Coronary artery (tissue), 2 donors: ENCODE results near the gene KRT86.
A peak's percentile ranks its signal among the peaks of the same experiment; 100 is the strongest.
"Not testable (repeated sequence)": the region's sequence is repeated elsewhere in the genome, so short reads cannot be mapped to it uniquely, and the experiment has no call there.

ENCODE experiments used
- DNase-seq: peaks from one replicate; pipeline ENCODE4 v3.0.0-alpha.2; 2017; ENCODE audit warnings: low spot score
- H3K27ac ChIP-seq, 2 donors: fragments of 200-600 bp; sonication (generic); one replicate each; pipeline ENCODE4 v1.5.1; 2016 to 2019
- H3K4me3 ChIP-seq: fragments of 200-600 bp; sonication (generic); 2 replicates; pipeline ENCODE4 v1.5.1; 2016; ENCODE audit warnings: mild to moderate bottlenecking, moderate library complexity
- CTCF ChIP-seq: fragments of 200-600 bp; sonication (generic); IDR thresholded peaks from one replicate; pipeline ENCODE4 v1.5.1; 2019; ENCODE audit warnings: antibody characterized with exemption

The KRT86 gene

GRCh38 chr12:52341066-52341580 lies 66.7 kb downstream of the KRT86 start:
- H3K4me3 ChIP-seq, result no peak overlapping the region
- H3K27ac ChIP-seq, result no peak overlapping the region
- no peak for DNase-seq
- no peak for TF ChIP-seq CTCF

DNA sequence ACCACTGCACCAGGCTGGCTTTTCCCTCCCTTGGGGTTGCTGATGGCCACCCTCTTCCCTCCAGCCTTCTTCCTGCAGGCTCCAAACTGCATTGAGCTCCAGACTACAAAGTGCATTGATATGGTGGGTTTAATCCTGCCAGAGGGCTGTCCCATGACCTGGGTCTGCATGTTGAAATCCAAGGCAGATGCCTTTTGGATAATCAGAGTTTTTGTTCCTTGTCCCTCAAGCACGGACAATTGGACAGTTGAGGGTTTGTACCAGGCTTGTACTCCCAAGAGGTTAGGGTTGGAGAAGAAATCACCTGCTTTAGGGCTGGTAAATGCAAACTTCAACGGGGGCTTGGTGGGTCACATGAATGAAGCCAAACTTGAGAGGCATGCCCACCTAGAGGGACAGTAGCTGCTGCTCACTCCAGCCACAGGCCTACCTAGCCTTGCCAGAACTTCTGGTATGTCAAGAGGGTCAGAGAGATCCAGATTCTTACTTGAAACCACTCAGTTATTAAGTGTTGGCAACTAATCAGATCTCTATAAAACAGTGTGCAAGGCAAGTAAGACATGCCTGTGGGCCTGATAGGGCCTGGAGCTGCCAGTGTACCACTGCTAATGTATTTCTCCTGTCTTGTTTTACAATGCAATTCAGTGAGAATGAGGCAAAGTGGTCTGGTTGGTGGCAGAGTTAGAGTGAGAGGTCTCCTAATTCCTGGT lies 68.5 kb downstream of the KRT86 start:
- H3K27ac ChIP-seq, result no peak overlapping the region
- DNase-seq, result no peak
- no peak overlapping the region for H3K4me3 ChIP-seq
- no peak for TF ChIP-seq CTCF

DNA sequence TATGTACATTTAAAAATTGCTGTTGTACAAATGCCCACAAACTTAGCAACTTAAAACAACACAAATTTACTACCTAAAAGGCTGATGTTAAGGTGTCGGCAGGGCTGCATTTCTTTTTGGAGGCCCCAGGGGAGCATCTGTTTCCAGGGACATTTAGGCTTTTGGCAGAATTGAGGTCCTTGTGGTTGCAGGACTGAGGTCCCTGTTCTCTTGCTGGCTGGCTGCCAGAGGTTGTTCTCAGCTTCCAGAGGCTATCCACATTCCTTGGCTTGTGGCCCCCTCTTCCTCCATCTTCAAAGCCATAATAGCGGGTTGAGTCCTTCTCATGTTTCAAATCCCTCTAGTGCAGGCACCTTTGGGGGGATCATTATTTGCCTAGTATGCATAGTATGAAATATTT lies 69.1 kb downstream of the KRT86 start:
- H3K27ac ChIP-seq, result no peak overlapping the region
- DNase-seq, result no peak
- TF ChIP-seq CTCF, result no peak
- no peak overlapping the region for H3K4me3 ChIP-seq

- no peak for DNase-seq
- Histone ChIP-seq H3K27ac (no peak overlapping the region), H3K4me3 (no peak overlapping the region)
- TF ChIP-seq CTCF, result no peak
Measured at GRCh38 chr12:52344111-52344510, 69.7 kb downstream of the KRT86 start.

- DNase-seq, H3K4me3 ChIP-seq, H3K27ac ChIP-seq: not testable (repeated sequence)
Measured at GRCh38 chr12:52345041-52345440, 70.6 kb downstream of the KRT86 start.

DNA sequence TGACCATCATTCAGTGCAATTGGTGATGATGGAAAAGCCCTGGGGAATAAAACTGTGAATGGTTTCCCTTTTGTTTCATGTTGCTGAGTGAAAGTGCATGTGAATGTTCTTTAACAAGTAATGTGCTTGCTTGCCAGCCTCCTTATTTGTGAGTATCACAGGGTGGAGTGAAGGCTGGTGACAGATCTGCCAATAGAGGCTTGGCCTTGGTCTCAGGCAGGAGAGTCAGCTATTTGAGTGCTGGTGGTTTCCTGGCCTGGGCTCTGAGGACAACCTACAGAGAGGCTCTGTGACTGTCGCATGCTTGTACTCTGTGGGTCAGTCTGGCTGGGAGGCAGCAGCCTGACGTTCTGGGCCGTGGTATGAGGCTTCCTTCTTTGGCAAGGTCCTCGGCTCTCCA lies 72.1 kb downstream of the KRT86 start:
- H3K27ac ChIP-seq, result peak overlapping the region; percentile 39 to 65
- H3K4me3 ChIP-seq, result no peak overlapping the region
- TF ChIP-seq CTCF, result no peak
- no peak for DNase-seq

DNA sequence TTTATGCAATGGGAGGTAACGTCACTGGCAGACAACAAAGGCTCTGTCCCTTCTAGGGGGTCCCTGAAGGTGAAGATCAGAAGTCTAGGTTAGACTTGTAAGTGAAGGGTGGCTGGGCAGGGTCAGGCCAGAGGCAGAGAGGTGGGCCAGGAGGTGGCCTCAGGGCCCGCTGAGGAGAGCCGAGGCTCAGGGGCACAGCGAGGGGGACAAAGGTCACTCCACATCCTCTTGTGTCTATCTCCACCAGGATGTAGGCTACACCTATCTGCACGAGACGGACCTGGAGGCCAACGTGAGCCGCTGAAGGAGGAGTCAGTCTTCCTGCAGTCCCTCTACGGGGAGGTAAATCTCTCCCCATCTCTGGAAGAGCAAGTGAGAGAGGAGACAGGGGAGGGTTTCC lies 72.6 kb downstream of the KRT86 start:
- Histone ChIP-seq H3K4me3 (no peak overlapping the region), H3K27ac (peak overlapping the region; percentile 4 to 65)
- no peak for TF ChIP-seq CTCF
- DNase-seq, result no peak
